ENCODE measurements around the gene MMP28.
A peak's percentile ranks its signal among the peaks of the same experiment; 100 is the strongest.

The MMP28 gene

DNA sequence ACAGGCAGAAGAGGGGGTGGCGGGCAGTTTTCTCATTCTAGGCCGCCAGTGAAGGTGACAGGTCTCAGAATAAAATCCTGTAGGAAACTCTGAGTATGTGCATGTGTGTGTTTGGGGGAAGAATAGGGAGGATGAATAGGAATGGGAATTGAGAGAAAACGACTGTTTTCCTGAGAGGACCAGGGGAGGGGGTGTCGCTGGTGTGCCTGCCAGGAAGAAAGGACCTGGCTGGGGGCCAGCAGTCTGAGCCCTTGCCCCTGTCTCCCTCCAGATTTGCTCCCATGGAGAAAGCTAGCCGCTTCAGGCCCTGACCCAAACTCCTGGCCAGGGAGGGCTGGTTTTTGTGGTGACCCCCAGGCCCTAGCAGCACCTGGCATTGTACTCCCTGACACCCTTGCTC, 20.4 kb downstream of the MMP28 start:
- no peak overlapping the region for H3K4me3 ChIP-seq (ENCODE audit: low read depth, low read length)
- TF ChIP-seq, protein P1, sequence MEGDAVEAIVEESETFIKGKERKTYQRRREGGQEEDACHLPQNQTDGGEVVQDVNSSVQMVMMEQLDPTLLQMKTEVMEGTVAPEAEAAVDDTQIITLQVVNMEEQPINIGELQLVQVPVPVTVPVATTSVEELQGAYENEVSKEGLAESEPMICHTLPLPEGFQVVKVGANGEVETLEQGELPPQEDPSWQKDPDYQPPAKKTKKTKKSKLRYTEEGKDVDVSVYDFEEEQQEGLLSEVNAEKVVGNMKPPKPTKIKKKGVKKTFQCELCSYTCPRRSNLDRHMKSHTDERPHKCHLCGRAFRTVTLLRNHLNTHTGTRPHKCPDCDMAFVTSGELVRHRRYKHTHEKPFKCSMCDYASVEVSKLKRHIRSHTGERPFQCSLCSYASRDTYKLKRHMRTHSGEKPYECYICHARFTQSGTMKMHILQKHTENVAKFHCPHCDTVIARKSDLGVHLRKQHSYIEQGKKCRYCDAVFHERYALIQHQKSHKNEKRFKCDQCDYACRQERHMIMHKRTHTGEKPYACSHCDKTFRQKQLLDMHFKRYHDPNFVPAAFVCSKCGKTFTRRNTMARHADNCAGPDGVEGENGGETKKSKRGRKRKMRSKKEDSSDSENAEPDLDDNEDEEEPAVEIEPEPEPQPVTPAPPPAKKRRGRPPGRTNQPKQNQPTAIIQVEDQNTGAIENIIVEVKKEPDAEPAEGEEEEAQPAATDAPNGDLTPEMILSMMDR (conservative IDR thresholded peaks at IDR 0.05; ENCODE audit: low read depth, low read length): no peak
- no peak for DNase-seq (ENCODE audit: low read depth)

DNA sequence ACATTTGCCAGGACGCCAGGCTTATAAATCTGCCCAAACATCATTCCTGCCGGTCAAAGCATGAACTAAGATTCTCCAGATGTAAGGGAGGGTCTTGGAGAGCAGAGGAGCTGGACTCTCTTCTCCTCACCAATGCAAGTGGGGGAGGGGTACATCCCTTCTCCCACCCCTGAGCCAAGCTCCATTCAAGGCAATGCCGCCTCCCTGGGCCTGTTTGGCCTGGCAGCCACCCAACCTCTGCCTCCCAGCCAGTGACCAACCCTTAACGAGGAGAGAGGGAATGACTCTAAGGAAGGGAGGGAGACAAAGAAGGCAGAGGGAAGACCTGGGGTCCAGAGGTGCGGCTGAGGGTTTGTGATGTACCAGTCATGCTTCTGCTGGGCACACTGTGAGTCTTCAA, 20.9 kb downstream of the MMP28 start:
- peak; percentile 23 for DNase-seq (ENCODE audit: low read depth)
- TF ChIP-seq, protein P1 (conservative IDR thresholded peaks at IDR 0.05; ENCODE audit: low read depth, low read length): no peak
- no peak overlapping the region for H3K4me3 ChIP-seq (ENCODE audit: low read depth, low read length)

DNA sequence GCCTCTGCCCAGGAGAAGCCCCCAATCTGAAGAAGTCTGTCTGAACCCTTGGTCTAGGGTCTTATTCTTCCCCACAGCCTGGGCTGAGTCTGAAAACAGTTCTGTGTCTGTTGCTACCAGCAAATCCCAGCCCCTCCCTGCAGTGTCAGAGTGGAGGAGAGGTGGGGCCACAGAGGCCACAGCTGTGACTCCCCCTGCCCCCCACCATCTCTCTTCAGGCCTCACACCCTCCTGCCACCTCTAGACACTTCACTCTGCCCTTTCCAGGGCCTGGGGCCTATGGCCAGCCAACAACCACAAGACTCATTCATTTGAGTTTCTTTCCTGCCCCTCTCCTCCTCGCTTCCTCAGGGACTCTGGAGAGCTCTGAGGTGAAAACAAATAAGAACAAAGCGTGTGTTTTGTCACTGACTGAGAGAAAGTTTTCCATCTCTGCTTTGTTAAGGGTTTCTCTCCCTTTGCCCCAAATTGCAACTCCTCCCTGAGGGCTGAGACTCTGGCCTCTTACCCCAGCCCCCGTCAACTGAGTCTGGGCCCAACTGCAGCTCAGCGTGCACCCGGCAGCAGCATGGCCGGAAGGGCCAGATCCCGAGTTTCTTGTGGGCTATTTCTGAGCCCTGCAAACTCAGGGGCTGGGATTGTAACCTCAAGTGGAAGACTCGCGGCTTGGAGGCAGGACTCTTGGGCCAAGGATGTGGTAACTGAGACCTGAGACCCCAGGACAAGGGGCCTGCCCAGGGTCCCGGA, 21.6 kb downstream of the MMP28 start:
- DNase-seq (ENCODE audit: low read depth): no peak
- TF ChIP-seq, protein P1 (conservative IDR thresholded peaks at IDR 0.05; ENCODE audit: low read depth, low read length): no peak
- no peak overlapping the region for H3K4me3 ChIP-seq (ENCODE audit: low read depth, low read length)

DNA sequence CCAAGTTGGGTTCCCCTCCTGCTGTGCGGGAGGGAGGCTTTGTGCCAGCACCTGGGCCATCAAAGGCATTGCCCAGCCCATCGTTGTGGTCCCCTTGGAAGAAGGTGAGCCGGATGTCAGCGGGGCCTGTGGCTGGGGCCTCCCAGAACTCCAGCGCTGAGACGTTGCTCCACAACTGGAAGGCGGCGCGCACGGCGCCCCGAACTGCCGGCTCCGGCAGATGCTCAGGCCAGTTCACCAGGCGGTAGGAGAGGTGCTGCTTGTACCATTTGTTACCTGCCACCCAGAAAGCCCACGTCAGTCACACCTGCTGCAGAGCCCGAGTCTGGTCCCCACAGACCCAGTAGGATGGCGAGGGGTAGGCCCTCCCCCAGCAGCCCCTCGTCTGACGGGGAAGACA, 22.3 kb downstream of the MMP28 start:
- H3K4me3 ChIP-seq (ENCODE audit: low read depth, low read length): no peak overlapping the region
- TF ChIP-seq, protein P1 (conservative IDR thresholded peaks at IDR 0.05; ENCODE audit: low read depth, low read length): no peak
- no peak for DNase-seq (ENCODE audit: low read depth)

DNA sequence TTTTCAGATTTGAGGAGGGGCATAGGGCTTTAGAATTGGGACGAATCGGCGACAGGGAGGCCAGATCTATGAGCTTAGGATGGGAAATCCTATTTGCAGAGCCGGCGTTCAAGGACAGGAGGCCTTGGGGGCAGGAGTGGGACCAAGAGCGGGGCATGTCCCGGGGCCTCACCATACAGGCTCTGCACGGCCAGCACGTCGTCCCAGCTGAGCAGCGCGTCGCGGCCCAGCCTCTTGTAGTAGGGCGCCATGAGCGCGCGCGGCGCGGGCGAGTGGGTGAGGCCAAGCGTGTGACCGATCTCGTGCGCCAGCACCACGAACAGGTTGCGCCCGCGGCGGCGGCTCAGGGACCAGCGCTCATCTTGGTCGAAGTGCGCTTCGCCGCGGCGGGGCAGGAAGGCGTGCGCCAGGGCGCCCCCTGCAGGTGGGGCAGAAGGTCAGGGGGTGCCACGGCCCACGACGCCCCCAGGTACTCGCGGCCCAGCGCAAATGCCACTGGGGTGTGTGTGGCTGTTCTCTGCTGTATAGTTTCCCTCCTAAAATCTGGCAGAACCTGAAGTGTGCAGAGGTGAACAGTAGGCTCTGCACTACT, 25.4 kb downstream of the MMP28 start:
- DNase-seq (ENCODE audit: low read depth): no peak
- H3K4me3 ChIP-seq (ENCODE audit: low read depth, low read length): no peak overlapping the region
- TF ChIP-seq, protein P1 (conservative IDR thresholded peaks at IDR 0.05; ENCODE audit: low read depth, low read length): no peak

DNA sequence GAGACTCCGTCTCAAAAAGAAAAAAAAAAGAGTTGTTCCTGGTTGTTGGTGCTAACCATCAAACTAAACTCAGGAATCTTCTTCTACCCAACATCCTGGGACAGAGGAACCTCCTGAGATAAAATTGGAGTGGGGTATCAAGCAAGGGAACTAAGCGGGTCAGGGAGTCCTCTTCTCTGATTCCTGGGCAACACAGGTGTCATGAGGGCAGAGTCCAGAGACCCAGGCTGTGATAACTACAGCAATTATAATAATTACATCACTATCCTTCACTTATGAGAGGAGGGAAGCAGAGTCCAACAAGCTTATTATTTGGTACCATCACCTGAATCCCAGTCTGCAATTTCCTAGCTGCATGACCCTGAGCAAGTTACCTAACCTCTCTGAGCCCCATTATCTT, 26.6 kb downstream of the MMP28 start:
- no peak overlapping the region for H3K4me3 ChIP-seq (ENCODE audit: low read depth, low read length)
- DNase-seq (ENCODE audit: low read depth): no peak
- TF ChIP-seq, protein P1 (conservative IDR thresholded peaks at IDR 0.05; ENCODE audit: low read depth, low read length): no peak
